HCT116 (cell line): ENCODE data around the gene PARP12.

ENCODE experiments used
- CTCF ChIP-seq, 3 experiments: fragments of 200-600 bp in 1 of 3; sonication (generic) in 1 of 3; IDR thresholded peaks in 2 of 3; conservative IDR thresholded peaks in 1 of 3; 2 replicates each; pipeline ENCODE4 v1.5.1; 2012 to 2017; ENCODE audit warnings: low read depth in 2 of 3, low read length in 2 of 3, antibody characterized with exemption in 1 of 3, borderline replicate concordance in 1 of 3, control low read depth in 1 of 3, mild to moderate bottlenecking in 1 of 3, mixed read lengths in 1 of 3, mixed run types in 1 of 3, moderate library complexity in 1 of 3; ENCODE audit not compliant: insufficient read depth in 1 of 3
- EZH2 ChIP-seq: fragments of 200-600 bp; sonication (generic); IDR thresholded peaks from 2 replicates; pipeline ENCODE4 v1.6.1; 2017; ENCODE audit warnings: antibody characterized with exemption, mixed run types
- MAX ChIP-seq: IDR thresholded peaks from 2 replicates; pipeline ENCODE4 v1.6.1; 2012
- POLR2A ChIP-seq: IDR thresholded peaks from 2 replicates; pipeline ENCODE4 v1.7.0; 2011; ENCODE audit warnings: borderline replicate concordance; ENCODE audit not compliant: insufficient read depth, insufficient read length; ENCODE audit errors: extremely low read depth
- SP1 ChIP-seq: IDR thresholded peaks from 2 replicates; pipeline ENCODE4 v1.6.1; 2012; ENCODE audit warnings: low read depth
- TCF7L2 ChIP-seq: IDR thresholded peaks from 2 replicates; pipeline ENCODE4 v1.7.0; 2011; ENCODE audit warnings: borderline replicate concordance, inconsistent platforms; ENCODE audit not compliant: insufficient read depth, insufficient read length; ENCODE audit errors: extremely low read depth

GRCh38 chr7:139985811-139986210, 76.9 kb downstream of the PARP12 start:
- TF ChIP-seq TCF7L2 = no peak
- no peak for TF ChIP-seq SP1
- TF ChIP-seq CTCF (IDR thresholded peaks at IDR 0.05 in 2 of 3, conservative IDR thresholded peaks at IDR 0.05 in 1 of 3; ENCODE audit: borderline replicate concordance in 1 of 3, insufficient read depth in 1 of 3, low read depth in 2 of 3, low read length in 2 of 3) = no peak
- TF ChIP-seq POLR2A = no peak
- TF ChIP-seq EZH2 = no peak
- no peak for TF ChIP-seq MAX
